G401.6 (cell line): ENCODE results near the gene CRISP3.
"Not testable (repeated sequence)": the region's sequence is repeated elsewhere in the genome, so short reads cannot be mapped to it uniquely, and the experiment has no call there.

Experiments
- FAIRE-seq: peaks from 2 replicates; lab custom pipeline; 2012; peaks lifted over from hg19 to GRCh38; lab: Jason Lieb, UNC

The CRISP3 gene, protein sequence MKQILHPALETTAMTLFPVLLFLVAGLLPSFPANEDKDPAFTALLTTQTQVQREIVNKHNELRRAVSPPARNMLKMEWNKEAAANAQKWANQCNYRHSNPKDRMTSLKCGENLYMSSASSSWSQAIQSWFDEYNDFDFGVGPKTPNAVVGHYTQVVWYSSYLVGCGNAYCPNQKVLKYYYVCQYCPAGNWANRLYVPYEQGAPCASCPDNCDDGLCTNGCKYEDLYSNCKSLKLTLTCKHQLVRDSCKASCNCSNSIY

DNA sequence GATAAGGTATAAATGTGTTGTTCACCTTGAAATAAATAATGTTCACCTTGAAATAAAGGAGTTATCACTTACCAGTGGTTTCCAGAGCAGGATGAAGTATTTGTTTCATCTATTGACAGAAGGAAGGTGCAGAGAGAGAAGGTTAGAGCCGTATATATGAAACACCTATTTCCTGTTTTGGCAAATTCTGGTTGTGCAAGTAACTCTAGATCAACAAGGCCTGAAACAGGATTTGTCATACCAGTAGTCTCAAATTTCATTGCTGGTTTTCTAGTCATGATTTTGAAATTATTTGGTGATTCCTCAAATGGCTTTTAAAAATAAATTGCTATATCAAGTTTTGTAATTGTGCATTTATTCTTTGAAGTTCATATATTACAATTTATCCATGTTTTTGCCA is at the start of gene CRISP3:
Gene CRISP3 (minus strand): TSS at position 130 of the 400 bp plus-strand sequence. CDS start 21 bp downstream, at position 109.
- no peak for FAIRE-seq

DNA sequence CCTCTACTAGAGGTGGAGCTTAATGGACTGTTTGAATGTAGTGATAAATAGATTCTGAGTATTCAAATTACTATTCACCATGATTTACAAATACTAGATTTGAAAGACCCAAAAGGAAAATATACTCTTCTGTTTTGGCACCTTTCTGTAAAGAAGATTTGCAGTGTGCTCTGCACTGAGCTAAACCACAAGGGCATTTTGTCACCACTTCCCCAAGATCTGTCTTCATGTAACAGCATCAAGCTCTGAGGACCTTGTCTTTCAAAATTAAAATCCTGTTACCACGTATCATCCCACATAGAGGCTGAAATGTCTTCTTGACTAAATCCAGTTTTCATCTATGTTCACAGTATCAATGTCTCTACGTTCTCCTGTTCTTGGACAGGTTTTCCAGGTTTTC is 46.2 kb upstream of the CRISP3 start:
- no peak for FAIRE-seq

DNA sequence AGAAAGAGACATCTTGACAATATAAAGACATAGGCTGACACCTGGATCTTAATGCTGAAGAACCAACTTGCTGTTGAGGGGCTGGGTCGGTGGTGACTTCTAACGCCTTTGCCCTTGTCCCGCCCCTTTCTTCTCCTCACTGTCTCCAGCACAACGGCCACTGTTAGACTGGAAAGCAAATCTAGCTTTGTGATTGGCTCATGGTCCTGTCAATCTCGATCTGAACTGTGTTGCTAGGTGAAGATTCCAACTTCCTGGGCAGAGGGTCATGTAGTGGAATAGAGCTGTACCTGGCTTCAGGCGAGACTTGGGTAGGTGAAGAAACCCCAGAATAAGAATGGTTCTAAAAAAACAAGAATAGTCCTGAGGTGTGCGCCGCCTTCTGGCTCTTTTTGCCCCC is 43.0 kb upstream of the CRISP3 start, which contains the start of gene PGK2:
Gene PGK2 (minus strand): TSS at position 110 of the 400 bp plus-strand sequence. CDS start 98 bp downstream, at position 12.
- FAIRE-seq, result no peak

DNA sequence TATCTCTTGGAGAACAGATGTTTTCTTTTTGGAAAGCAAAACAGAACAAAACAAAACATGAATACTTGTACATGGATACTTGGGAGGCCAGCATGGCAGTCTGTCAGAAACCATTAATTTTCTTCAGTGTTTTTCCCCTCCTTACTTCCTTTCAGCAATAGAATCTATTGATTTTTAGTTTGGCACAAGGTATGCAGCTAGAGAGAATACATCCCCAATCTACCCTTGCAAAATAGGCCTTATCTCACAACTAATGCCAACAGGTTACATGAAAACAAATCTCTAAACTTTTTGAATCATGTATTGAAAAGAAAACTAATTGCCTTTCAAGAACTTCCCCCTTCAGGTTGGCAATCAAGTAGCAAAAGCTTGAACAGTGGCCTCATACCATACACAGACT is 40.1 kb upstream of the CRISP3 start:
- no peak for FAIRE-seq

DNA sequence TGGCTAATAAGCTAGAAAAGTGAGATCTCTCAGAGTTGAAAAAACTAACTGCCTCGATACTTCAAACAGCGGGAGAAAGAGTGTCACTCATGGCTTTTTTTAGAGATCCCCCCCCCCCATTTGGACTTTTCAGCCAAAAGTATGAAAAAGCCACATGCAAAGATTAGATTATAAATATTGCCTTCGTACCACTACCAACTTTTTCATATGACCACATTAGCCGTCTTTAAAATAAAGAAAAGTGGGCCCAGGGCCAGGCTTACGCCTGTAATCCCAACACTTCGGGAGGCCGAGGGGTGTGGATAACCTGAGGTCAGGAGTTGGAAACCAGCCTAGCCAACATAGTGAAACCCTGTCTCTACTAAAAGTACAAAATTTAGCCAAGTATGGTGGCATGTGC is 38.5 kb upstream of the CRISP3 start:
- no peak for FAIRE-seq

DNA sequence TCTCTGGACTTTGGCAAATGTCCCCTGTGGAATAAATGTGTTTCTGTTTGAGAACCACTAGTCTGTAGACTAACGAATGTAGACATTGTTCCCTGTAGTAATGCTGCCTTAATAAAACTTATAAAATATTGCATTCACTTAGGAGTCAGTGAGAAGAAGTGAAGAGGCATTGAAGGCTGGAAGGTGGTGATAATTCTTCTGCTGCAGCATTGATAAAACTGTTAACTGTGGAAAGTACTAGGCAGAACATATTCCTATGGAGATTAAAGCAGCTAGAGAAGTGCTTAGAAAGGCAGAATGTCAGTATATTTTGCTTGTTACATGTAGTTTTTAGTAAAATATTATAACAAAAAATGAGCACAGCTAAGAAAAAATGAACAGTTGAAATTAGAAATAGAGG is 38.1 kb upstream of the CRISP3 start:
- no peak for FAIRE-seq

DNA sequence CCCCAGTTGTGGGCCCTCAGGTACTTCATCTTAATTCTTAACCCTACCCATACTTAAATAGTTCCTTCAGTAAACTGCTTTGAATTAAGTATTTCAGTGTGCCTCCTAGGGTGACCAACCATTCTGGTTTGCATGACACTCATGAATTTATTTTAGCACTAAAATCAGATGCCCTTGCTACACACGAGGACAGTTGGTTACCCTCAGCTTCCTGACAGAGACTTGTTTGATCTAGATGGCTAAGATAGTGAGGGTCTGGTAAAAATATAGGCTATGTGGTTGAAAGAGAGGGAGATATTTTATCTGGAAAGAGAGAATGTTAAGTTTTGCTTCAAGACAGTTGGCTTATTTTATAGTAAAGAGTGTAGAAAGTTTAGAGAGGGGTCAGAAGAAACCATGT is 32.3 kb upstream of the CRISP3 start:
- FAIRE-seq, result no peak

DNA sequence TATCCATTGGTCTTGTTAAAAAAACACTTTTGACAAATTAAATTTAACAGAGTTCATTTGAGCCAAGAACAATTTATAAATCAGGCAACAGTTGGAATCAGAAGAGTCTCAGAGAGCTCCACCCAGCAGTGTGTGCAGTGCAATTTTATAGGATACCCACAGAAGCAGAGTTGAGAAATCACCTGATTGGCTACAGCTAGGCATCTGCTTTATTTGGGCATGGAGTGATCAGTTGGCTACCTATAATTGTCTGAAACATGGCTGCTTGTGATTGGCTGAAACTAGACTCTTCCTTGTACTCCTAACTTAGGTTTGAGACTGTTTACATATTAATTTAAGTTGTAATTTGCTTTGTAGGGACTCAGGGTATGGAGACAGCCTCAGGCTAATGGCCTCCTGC is 30.9 kb upstream of the CRISP3 start:
- no peak for FAIRE-seq

DNA sequence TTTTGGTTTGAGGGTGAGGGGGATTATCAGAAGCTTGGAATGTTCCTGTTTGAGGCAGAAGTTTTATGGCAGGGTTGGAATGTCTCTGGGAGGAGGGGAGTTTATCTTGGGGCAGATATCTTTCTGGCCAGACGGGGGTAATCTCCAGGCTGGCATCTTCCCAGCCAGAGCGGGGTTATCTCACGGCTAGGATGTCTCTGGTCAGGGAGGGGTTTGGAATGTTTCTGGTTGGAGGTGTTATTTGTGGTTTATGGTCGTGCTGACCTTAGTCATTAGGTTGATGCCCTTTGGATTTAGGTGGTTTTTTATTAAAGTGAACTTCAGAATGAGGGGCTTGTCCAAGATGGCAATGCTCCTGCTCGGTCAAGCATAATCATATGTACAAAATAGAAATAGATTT is 28.1 kb upstream of the CRISP3 start:
- FAIRE-seq, result no peak

DNA sequence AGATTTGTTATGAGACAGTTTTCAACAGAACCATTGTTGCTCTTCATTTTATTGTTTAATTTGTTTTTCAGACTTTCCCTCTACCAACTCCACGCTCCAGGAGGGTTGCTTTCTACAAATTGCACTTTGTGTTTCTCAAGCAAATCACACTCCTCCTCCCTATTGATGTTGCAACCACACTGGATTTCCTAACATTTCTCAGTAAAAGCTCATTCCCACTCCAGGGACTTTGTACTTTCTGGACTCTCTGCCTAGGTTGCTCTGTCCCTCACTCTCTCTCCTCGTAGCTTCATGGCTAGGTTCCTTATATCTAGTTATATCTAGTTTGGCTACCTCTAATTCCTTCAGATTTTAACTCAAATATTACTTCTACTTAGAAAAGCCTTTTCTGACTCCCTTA is 22.6 kb upstream of the CRISP3 start:
- FAIRE-seq, result no peak

DNA sequence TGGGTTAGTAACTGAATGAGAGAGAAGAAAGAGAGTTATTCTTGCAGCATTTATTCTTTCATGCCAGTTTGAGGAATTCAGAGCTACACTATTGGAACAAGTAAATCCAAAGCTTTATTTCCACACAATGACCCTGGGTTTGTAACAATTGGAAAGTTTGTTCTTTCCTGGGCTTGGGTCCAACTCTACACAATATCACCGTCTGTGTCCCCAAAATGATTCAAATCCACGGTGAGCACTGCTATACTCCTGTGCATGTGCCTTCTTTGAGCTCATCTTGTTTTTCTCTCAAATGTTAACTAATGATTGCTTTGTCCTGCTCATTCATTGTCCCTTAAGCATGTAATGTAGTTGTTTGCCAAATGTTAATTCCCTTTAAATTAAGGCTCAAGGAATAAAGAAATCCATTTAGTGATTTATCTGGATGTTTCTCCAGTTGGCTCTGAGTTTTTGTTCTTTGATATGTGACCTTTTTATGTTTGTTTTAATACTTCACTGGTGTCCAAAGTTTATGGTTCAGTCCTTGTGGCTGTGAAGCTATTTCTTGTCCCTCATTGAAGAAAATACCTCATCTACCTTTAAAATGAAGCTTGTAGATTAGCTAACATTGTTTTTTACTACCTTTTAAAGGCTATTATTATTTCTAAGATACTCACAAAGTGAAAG is 20.5 kb upstream of the CRISP3 start:
- FAIRE-seq, result no peak

DNA sequence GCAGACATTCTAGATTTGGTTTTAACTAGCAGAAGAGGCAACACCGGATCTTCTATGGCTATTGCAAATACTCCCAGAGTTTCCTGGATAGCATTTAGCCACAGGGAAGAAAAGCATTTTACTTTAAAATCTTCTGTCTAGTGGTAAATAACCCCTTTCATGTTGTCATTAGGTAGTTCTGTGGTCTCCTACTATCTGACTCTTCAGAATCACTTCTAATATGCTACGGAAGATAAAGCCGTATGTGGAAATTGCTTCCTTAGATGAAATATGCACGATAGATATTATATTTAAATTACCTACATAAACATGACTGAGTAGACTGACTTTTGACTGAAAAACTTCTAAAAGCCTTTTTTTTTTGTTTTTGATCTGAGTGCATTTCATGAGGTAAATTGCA is 759 bp downstream of the CRISP3 start:
- FAIRE-seq, result no peak

DNA sequence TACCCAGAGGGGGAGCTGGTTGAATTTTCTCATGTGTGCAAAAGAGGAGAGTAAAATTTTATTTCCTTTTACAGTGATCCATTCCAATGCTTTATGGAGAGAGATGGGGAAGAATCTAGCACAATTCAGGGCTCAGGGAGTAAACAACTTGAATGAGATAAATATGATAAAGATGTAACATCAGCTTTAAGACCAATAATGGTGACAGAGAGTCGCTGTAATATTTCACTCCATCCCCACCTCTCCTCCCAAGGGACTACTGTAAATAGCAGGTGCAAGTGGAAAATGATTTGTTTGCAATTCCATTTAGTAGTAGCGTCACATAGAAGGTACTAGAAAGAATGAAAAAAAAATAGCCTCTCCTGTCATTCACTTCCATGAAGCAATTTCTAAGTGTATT is 4.8 kb downstream of the CRISP3 start:
- FAIRE-seq, result no peak

DNA sequence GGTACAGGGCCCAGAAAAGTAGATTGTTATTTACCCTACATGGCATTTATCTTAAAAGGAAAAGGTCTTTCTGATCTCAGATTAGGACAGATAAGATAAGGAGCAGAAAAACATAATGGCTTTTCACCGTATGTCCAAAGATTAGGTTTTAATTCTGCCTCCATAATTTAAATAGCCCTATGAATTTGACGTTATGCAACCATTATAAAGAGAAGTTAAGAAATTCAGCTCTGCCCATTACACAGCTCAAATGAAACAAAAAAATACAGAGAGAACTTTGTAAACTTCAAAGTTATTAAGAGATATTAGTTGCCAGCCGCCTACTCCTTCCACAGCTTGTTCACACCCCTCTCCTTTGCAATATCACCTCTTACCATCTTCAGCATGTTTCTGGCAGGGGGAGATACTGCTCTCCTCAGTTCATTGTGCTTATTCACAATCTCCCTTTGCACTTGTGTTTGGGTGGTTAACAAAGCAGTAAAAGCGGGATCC is 8.1 kb downstream of the CRISP3 start:
- FAIRE-seq, result no peak

DNA sequence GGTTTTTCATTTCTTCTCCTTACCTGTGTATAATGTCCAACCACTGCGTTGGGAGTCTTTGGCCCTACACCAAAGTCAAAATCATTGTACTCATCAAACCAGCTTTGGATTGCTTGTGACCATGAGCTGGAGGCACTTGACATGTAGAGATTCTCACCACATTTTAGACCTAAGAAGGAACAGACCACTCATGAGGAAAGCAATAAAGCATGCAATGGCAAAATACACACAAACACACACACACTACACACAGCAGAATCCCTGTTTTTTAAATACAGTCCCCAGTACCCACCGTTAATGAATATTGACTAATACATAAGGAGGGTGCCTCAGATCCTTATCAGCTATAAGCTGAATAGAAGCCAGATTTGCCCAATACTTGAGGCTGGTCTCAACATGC is 10.5 kb downstream of the CRISP3 start:
- no peak for FAIRE-seq

DNA sequence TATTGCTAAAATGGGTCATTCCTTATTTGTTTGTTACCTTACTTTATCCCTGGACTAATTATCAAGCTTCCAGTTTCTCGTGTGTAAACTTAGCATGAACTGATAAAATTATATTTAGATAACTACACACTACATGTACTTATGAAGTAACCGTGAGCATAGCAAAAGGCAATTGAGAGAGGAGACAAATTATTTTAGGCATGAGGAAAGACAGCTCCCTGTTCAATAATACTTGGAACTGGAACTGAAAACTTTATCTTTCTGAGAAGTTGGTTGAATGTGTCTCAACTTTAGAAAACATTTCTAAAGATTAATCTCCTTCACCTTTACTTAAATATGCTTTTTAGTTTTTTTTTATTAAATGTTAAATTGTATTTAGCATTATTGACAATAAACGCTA is 11.4 kb downstream of the CRISP3 start:
- FAIRE-seq, result no peak

DNA sequence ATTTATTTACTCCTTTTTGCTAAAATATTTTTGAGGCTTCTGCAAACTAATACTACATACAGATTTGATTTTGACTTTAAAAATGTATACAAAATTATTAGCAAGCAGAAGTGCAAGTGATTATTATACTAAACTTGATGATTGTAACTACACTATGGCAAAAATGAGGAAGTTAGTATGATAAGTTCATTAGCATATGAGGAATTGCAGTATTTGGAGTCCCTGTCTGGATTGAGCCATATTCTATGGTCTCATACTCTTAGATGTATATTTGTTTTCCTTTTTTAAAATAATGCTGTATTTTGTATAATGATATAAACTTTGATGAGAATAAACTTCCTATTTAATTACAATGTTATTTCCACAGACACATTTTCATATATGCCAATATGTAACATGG is 13.9 kb downstream of the CRISP3 start:
- no peak for FAIRE-seq

DNA sequence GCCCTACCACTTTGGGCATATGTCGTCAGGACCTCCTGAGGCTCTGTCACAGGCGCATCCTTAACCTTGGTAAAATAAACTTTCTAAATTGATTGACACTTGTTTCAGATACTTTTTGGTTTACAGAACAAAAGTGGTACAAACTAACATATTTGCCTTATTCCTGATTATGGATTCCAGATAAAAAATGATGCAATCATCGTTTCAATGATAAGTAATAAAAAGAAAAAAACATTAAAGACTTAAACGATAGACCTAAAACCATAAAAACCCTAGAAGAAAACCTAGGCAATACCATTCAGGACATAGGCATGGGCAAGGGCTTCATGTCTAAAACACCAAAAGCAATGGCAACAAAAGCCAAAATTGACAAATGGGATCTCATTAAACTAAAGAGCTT is 20.3 kb downstream of the CRISP3 start:
- not testable (repeated sequence) for FAIRE-seq

DNA sequence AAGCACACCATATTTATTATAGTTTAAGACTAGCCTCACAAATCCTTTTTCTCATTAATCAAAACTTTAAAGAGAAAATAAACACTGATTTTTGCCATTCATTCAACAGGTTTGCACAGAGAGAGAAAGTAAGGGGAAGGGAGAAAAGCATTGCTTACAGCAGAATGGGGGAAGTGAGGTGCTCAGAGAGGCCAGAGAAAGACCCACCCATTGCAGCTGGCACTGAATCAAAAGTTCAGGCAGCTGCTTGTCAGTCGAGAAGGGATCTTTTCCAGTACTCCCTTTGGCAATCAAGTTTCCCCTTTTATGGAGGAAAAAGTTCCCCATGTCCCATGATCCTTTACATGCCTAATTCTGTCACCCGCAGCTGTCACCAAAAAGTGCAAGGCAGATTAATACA is 22.9 kb downstream of the CRISP3 start:
- no peak for FAIRE-seq

DNA sequence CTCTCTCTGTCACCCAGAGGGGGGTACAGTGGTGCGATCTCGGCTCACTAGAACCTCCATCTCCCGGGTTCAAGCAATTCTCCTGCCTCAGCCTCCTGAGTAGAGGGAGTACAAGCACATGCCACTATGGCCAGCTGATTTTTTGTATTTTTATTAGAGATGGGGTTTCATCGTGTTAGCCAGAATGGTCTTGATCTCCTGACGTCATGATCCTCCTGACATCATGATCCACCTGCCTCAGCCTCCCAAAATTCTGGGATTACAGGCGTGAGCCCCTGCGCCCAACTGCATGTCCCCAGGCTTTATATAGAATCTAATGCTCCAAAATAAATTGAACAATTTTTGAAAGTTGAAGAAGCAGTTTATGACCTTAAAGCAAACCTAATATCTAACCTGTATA is 23.8 kb downstream of the CRISP3 start:
- no peak for FAIRE-seq

DNA sequence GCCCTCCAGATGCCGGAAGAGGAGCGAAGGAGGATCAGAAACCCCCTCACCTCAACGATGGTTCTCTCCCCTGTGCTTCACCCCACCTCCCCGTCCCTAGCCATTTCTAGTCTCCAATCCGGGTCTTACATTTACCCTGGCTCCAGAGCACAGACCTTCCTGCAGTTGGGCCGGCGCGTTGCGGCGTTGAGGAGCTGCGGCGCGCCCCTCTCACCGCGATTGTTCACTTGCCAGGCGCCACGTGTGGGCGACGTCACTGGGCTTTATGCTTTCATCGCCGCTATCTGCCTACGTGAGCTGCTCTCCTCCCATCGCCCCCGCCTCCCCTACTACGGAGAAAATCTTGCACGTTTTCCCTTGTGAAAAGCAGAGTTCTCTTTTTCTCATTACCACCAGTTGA is 30.8 kb downstream of the CRISP3 start, which contains the start of gene CRISP2:
Gene CRISP2 (minus strand): TSS at position 198 of the 400 bp plus-strand sequence. CDS start 4,347 bp downstream, outside the sequence.
- FAIRE-seq, result no peak

DNA sequence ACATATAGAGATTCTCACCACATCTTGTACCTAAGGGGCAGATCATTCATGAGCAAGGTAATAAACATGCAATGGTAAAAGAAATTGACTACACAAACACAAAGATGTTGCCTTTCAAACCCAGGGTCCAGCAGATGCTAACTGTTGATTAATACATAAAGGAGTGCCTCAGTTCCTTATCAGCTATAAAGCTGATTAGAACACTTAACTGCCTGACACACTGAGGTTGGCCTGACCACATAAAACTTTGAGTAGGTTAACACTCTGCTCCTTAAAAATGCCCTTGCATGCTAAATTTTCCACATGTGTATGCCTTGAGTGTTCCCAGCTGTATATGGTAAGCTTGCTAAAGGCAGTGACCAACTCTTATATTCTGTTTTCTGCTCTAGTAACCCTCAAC is 45.7 kb downstream of the CRISP3 start:
- no peak for FAIRE-seq

DNA sequence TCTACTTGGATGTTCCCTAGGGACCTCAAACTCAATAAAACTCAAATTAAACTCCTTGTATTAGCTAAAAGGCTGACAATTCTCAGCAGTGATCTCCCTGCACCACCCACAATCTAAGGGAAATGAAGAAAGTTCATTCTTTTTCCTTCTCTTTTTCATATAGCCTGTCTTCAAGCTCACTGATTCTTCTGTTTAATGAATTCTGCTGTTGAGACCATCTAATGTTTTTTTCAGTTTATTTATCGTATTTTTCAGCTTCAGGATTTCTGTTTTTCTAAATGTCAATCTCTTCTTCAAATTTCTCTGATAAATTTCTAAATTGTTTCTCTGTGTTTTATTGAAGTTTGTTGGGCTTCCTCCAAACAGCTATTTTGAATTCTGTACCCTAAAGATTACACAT is 50.7 kb downstream of the CRISP3 start:
- FAIRE-seq, result no peak

DNA sequence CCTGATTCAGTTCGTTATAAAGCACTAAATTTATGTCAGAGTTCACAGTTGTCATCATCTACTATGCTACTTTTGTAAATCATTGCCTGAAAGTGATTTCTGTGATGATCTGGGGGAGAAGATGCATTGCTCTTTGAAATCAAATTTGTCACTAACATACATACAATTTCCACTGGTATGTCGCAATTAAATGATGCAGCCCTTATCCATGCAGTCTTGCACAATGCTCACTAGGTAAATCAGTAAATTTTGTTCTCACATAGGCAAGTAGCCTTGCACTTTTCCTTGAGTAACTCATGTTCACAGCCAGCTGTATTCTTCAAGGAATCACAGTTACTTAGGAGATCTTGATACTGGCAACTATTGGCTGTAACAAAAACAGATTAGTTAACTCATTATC is 51.7 kb downstream of the CRISP3 start:
- FAIRE-seq, result no peak
